GM04504 (cell line): Measurements from ENCODE around the gene IFT81.
"Not testable (repeated sequence)": the region's sequence is repeated elsewhere in the genome, so short reads cannot be mapped to it uniquely, and the experiment has no call there.

Experiments
- DNase-seq: peaks from one replicate; pipeline ENCODE4 v3.0.0-alpha.2; 2012; ENCODE audit warnings: low read depth

Gene IFT81

DNA sequence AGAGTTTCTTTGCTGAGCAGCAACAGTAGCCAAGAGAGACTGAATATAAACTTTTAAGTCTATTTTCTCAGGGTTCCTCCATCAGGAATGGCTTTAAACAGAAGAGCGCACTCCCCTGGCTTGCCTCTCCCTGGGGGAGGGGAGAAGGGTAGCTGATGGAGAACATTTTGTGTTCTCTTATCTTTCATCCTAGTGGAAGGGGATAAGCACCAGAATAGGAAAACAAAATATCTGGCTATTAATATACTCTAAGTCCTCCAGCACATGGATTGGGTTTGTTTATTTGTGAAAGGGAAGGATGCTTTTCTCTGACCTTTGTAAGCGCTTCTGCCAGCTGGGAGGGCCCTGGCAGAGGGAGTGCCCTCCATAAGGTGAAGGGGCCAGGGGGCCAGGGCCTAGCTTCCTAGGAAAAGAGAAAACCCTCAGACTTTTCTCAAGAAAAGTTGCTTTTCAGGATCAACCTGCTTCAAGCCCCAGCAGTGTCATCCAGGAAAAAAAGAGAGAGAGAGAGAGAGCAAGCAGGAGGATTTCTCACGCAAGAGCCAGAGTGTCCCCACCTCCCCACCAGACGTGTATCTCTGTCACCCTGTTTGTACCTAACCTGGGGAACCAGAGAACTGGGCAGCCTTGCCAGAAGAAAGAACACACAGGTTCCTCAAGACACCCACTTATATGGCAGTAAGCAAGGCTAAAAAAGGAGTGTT is 122.6 kb downstream of the IFT81 start:
- no peak for DNase-seq

DNA sequence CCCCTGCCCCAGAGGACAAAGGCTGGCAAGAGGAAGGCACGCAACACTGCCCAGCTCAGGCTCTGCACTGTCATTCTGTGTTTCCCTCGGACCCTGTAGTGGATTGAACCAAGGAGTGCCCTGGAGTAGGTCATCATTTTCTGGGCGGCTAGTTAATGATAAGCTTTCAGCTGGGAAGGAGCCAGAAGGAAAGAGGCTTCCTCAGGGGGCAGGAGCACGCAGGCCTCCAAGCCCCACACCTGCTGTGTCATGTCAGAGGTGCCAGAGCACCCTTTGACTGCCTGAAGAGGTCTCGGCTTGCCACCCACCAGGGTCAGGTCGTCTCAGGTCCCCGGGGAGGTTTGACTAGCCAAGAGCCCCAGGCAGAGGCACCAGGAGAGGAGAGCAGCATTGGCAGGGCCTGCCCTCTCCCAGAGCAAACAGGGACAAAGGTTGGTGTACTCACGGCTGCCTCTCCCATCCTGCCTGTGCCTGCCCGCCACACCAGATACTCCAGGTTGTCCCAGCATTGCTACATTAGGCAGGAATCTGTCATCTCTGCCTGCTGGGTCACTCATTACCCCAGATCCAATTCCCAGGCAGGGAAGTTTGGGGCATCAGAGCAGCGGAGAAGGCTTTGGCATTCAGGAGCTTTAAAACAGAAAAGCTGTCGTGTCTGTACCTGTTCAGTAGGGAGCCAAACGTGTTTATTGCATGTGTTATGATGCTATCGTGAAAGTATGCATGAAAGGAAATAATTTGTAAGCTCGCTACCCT is 123.4 kb downstream of the IFT81 start:
- no peak for DNase-seq

- DNase-seq, result no peak
Observed at GRCh38 chr12:110248096-110248447, 123.9 kb downstream of the IFT81 start.

- DNase-seq, result no peak
Observed at GRCh38 chr12:110249105-110249504, 124.9 kb downstream of the IFT81 start.

DNA sequence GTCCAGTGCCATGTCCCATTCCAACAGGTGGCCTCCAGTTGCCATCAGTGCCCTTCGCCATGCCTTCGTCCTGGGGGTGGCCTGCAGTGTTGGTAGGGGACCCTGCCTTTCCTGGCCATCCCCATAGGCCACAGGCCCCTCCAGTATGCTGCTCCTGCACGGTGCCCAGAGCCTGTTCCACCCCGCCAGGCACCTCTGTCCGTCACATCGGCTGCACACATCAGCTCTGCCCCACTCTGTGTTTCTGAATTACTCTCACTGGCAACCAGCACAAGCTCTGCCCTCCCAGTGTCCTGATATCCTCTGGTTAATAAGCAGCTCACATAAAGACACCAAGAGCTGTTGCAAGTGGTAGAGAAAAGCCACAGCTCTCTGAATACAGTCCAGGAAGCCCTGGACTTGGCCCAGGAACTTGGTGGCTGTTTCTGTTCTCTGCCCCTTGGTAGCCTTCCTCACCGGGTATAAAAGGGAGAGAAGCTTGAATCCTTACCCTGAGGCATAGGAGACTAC is 125.6 kb downstream of the IFT81 start:
- DNase-seq, result no peak

- no peak for DNase-seq
Observed at GRCh38 chr12:110251381-110251780, 127.2 kb downstream of the IFT81 start.

- no peak for DNase-seq
Observed at GRCh38 chr12:110252716-110253115, 128.6 kb downstream of the IFT81 start.

GRCh38 chr12:110253176-110253575 is 129.0 kb downstream of the IFT81 start:
- DNase-seq, result no peak

- DNase-seq, result no peak
Observed at GRCh38 chr12:110254971-110255540, 130.9 kb downstream of the IFT81 start.

DNA sequence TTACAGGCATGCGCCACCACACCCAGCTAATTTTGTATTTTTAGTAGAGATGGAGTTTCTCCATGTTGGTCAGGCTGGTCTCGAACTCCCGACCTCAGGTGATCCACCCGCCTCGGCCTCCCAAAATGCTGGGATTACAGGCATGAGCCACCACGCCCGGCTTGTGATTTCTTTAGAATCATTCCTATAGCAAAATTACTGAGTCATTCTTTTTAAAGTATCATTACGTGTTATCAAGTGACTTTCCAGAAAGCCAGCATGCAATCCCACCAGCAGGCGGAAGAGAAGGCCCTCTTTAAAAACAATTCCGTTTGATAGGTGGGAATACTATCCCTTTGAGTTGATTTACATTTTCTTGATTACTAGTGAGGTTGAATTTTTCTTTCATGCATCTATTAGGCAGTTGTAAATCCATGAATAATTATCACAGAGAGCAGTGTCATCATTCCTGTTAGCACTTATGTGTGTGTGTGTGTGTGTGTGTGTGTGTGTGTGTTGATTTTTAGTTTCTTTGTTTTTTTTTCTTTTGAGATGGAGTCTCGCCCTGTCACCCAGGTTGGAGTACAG is 131.8 kb downstream of the IFT81 start:
- DNase-seq, result not testable (repeated sequence)

GRCh38 chr12:110256780-110257431 is 132.7 kb downstream of the IFT81 start:
- DNase-seq, result no peak

GRCh38 chr12:110258466-110258865 is 134.3 kb downstream of the IFT81 start:
- no peak for DNase-seq

DNA sequence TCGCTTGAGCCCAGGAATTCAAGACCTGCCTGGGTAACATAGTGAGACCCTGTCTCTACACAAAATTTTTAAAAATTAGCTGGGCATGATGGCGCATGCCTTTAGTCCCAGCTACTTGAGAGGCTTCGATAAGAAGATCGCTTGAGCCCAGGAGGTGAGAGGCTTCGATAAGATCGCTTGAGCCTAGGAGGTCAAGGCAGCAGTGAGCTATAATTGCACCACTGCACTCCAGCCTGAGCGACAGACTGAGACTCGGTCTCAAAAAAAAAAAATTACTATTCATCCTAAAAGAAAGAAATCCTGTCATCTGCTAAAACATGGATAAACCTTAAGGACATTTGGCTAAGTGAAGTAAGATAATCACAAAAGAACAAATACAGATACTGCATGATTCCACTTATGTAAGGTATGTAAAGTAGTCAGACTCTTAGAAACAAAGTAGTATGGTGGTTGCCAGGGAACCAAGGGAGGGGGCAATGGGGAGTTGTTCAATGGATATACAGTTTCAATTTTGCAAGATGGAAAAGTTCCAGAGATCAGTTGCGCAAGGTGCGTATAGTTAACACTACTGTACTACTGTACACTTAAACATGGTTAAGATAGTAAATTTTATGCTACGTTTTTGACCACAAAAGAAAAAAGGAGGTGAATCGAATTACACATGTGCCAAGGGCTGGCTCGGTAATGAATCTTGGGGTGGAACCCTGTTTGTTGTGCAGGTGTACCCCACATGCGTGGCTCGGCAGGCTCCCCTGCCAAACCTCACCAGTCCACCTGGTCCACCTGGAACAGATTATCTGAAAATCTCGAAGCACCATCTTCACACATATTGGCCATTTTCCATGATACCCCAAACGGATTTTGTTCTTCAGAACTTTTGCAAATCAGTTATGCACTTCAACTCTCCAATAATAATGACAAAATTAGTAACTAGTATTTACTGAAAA is 138.6 kb downstream of the IFT81 start:
- DNase-seq, result no peak

- no peak for DNase-seq
Observed at GRCh38 chr12:110266381-110266960, 142.3 kb downstream of the IFT81 start.

DNA sequence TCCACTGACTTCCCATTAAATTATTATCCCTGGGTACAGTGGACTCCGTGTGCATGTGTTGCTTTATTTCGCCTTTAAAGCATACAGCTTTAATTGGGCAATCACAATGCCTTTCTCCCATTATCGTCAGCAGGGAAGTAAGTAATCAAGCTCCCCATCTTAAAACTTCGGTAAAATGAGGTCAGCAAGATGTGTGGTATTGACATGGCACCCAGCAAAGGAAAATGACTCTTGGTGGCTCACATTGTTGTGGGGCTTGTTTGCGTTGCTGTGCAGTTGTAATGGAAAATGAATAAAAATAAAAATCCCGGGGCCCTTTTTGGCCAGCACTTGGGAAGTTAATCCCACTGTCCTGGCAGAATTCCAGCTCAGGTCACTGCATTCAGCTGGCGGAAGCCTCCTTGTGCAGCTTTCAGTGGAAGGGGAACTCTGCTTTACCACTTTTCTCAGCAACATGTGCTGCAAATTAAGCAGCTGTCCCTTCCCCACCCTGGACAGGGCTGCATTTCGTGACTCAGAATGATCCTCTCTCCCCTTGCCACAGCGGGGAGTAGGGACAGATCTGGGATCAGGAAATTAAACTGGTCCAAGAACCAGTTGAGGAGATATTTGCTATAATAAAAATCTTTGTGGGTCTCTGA is 142.9 kb downstream of the IFT81 start:
- DNase-seq, result peak; percentile 79
